ENCODE results near the gene KIRREL3.

DNA sequence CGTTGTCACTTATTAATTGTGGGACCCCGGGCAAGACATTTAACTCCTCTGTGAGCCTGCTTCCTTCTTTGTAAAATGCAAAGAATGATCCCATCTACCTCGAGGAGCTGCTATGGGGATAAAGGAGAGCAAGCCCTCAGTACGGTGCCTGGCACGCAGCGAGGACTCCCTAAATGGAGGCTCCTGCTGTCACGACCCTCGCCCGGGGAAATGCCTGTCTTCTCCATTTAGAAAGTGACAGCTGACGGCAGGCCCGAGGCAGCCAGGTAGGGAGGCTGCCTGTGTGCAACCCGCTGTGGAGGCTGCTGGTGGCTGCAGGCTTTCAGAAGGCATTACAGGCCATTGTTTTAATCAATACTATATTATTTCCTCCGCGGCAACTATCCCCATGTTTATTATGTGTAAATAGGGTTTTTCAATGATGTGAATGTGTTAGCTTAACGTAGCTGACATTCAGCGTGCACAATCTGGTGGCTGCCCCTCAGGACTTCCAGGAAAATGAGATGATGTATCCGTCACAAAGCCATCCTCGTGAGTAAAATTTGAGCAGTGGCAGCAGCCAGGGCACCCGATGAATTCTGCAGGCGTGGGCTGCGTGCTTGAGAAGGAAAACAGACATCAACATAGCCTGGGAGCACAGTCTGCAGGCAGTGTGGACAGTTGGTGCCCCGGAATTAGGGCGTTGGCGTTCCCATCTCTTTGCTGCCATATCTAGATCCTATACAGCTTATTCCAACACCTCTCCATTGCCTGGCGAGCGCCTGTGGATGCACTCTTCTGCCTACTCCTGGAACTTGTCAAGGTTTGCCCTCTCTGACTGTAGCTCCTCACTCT is 416.8 kb downstream of the KIRREL3 start:
- TF ChIP-seq CTCF (IDR thresholded peaks at IDR 0.05; ENCODE audit: low read depth, low read length) (no peak), EZH2phosphoT487 (IDR thresholded peaks at IDR 0.05; ENCODE audit: low read depth) (no peak)
